Epidermal melanocyte (primary cell): ENCODE data around the gene AOAH.
"Not testable (repeated sequence)": the region's sequence is repeated elsewhere in the genome, so short reads cannot be mapped to it uniquely, and the experiment has no call there.

Source experiments
- DNase-seq: peaks from one replicate; pipeline ENCODE4 v3.0.0; 2011; ENCODE audit warnings: low spot score; ENCODE audit not compliant: insufficient read length

Gene AOAH

DNA sequence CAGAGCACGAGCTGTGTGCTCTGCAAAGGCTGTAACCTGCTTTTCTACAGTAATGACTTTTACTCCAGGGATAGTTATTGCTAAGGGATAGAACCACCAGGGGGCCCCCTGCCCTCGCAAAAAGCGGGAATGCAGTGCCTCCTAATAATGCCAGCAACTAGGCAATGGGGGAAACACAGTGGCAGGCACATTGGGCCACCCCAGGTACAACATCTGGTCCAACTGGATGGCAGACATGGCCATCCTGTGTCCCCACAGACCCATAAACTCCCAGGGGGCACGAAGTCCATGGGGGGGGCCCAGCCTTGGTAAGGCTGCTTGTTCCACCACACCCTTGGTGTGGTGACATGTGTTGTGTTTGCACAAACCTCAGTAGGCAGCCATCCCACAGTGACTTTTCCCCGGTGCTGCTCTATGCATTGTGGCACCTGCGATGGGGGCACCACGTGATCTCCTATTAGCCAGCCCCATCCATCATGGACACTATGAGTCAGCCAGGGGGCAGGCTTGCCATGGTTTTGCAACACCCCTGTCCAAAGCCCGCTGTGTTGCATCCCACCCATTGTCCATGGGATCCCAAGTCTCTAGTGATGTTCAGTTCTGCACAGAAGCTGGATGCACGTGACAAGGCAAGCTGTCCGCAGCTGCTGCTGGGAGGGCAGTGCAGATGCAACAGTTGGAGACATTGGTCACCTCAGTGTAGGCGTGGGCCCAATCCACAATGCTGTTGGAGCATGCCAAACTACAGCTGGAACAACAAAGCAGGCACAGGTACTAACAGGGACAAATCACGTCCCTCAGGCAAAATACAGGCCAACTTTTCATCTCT is 250.6 kb downstream of the AOAH start:
- no peak for DNase-seq

DNA sequence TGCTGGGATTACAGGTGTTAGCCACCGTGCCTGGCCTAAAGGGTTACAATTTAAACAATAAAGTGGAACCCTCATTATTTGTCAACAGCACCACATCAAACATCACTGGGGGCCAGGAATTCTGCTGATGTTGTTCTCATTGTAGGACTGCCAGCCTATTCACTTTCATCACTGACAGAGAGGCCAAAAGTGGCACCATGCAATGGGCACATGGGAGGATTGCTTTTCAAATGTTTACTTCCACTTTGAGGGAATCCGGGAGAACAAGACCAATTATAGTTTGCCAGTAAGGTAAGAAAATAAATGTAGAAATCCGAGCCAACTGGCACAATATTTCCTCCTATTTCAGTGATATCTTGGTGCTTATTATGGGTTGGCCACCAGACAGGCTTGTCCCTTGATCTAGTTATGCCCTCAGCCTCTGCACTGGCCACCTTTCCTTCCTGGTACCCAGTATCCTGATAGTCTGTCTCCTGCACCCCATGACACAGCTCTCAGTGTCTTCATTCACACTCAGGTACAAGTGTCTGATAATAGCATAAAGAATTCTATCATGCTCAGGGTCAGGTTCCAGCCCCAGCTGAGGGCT is 252.1 kb downstream of the AOAH start:
- DNase-seq = no peak

DNA sequence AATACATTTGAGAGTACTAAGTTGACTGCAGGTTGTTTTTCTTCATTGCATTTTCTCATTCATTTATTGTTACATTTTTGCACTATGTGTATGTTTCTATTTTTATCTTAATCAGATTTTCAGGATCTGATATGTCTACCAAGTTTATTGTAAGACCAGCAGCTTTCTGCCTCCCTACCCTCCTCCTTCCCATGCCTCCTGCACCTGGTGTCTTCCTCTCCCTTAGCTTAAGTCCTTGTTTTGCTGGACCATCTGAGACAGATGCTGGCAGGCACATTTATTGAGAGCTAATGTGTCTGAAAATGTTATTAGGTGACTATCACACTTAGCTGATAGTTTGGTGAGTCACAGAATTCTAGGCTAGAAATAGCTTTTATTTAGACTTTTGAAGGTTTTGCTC is 255.1 kb downstream of the AOAH start:
- DNase-seq = no peak

DNA sequence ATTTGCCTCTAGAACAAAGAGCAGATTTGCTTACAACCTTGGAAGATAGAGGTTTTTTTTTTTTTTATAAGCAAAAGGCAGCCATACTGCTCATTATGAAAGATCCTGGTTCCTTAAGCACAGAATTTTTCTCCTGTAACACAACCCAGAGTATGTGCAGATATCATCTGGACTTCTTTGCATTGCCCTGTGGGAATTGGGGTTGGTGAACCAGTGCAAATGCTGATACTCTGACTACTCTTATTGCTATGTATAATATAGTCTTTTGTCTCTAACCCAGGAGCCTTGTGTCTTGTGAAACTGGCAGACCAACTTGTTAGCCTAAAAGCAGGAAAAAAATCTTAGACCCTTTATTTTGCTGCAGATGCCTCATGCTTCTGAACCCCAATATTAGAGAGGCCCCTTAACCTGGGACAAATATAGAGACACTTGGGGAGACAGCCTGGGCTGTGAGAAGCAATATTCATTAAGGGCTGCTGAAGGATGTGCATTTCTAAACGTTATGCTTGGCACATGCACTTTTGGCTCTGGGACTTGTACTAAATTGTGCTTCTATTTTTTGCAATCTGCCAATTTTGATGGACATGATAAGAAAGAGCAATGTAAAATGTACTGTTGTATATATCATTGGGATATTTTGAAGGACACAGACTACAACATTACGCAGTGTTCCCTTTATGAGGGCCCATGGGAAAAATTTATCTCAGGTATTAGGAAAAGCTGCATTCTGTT is 255.8 kb downstream of the AOAH start:
- no peak for DNase-seq

GRCh38 chr7:36466001-36466400 is 258.3 kb downstream of the AOAH start:
- not testable (repeated sequence) for DNase-seq

GRCh38 chr7:36464271-36464670 is 260.0 kb downstream of the AOAH start:
- DNase-seq = no peak
